LNCAP (cell line): Measurements from ENCODE around the gene NRP1.
A peak's percentile ranks its signal among the peaks of the same experiment; 100 is the strongest.

Source experiments
- CTCF ChIP-seq: fragments of 450-650 bp; IDR thresholded peaks from 2 replicates; pipeline ENCODE4 v1.5.1; 2017; ENCODE audit warnings: mild to moderate bottlenecking

The NRP1 gene

DNA sequence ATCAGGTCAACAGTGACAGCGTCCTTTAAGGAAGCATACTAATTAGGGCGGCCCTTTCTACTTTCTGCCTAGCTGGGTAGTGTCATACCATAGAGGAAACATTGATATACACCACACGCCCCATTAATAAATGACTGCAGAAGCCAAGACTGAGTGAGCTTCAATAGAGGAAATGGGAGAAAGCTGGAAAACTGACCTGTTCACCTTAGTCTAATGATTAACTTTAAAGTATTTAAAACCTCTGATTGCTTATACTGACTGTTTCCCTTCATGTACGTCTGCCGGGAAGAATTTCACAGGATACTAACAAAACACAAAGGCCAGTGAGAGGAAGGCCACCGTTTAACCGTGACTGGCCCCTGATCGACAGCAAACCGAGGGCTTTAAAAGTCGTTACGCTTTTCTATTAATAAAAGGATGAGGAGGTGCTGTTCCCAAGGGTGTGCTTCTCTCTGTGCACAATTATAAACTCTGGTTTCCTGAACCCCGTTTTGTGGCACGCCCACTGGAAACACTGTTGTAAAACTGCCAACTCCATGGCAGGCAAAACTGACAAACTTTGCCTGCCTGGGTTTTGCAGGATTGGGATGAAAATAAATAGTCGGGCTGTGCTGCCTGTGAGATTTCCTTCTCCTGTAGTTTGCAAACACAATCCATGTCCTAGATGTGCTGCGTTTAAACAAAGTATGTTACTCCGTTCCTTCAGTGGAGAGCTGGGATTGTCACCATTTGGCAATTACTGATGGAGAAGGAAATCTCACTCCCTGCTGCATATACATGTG is 137.6 kb downstream of the NRP1 start:
- TF ChIP-seq CTCF: no peak

DNA sequence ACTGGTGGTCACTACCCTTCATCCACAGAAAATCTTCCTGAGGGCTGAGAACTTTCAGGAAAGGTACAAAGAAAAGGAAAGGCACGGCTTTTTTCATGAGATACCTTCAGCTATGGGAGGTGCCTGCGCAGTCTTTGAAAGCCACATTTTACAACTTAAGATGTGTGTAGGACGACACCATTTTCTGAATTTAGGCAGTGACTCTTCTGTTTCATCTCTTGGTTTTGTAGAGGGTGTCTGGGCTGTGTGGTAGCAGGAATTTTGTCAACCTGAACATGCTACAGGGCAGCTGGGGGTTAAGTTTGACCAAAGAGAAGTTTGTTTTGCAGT is 138.1 kb downstream of the NRP1 start:
- no peak for TF ChIP-seq CTCF

DNA sequence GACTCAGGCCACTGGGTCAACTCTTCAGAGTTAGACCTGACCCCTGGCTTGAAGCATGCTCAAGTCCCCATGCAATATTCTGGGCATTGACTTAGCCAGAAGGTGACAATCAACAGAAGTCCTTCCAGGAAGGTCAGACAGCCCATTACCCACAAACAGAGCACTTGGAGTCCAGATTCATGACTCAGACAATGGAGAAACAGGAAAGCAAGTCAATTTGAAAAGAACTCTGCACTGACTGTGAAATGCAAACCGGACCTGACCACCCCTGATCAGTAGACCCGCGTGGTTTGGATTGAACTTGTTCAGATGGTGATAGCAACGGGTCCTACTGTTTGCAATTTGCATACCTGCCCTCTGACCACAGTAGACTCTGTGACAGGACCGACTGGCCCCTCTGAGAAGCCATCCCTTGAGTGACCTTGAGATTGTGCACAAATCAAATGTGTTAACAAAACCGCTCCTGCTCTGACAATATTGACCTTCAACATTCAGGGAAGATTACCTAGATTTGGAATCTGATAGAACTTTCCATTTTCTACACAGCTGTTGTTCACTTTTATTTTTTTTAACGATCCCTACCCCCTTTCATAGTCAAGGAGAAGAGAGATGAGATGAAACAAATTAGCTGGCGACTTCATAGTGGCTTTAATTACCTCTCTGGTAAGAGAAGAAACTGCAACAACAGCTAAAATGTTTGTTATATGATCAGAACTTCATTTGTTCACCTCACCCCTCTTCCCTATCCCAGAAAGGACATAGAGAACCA is 138.7 kb downstream of the NRP1 start:
- TF ChIP-seq CTCF: no peak

- TF ChIP-seq CTCF: 0 out of 2 replicates have a peak, but pooled peaks have one; percentile 18
Measured at GRCh38 chr10:33193701-33194521, 140.6 kb downstream of the NRP1 start.

DNA sequence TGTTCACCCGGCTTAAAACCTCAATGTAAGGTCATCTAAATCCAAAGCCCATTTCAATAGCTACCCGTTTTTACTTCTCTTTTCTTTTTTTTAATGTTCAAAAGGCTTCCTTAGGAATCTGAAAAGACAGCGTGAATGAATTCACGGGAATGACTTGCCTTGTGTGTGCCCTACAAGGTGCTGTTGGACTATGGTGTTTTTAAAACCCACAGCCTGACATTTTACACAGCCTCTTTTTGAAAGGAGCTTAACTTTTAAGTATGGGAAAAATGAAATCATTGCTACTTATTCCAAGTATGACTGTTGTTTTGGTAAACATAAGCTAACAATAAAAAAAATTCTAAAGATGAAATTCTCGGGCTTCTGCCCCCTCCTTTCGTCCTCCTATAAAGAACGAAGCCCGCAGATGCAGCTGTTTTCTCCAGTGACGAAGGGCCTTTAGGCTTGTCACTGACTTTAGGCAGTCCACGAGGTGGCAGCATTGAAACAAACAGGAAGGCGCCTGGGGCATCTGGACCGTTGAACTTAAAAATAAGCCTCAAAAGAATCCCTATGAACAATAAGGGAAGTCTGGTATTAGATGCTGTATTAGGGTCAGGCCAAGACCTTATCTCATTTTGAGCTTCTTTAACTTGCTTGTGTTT is 141.3 kb downstream of the NRP1 start:
- peak; percentile 84 for TF ChIP-seq CTCF

- no peak for TF ChIP-seq CTCF
Measured at GRCh38 chr10:33192190-33192589, 142.3 kb downstream of the NRP1 start.

DNA sequence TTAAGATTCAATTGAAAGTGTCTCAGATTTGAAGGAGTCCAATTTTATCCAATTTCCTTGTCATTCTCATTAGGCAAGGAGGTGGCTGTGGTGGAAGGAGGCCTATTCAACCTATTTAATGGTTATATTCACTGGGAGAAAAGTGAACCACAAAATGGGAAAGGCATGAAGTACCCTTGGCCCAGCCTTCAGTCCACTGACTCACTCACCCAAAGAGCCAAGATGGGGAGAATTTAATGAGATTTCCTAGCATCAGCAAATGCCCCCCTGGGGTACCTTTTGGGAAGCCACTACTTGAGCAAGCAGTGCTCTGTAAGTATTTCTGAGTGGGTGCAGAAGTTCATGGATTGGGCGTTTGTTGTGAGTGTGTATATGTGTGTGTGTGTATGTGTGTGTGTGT is 144.1 kb downstream of the NRP1 start:
- TF ChIP-seq CTCF: no peak
